GM21825 (cell line): ENCODE measurements around the gene LPIN1.

Source experiments
- ATAC-seq: cut with Tn5 transposase; IDR thresholded peaks from one replicate; pipeline ENCODE4 v1.9.1; 2021; ENCODE audit warnings: mild to moderate bottlenecking, moderate library complexity; ENCODE audit not compliant: unreplicated experiment

The LPIN1 gene

DNA sequence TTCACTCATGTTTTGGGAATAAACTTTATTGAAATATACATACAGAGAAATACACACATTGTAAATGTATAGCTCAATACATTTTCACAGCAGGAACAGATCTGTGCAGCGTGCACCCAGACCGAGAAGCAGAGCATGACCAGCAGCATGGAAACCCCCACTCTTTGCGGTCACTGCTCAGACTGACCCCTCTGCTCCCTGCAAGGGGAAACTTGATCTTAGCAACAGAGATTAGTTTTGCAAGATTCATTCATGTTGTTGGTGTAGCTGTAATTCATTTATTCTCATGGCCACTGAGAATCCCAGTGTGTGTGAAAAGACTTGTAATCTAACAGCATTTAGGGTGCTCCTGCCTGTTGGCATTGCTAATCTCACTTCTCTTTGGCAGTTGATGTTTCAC is 35.2 kb downstream of the LPIN1 start:
- no peak for ATAC-seq

- no peak for ATAC-seq
Observed at GRCh38 chr2:11784280-11784679, 37.8 kb downstream of the LPIN1 start.

- ATAC-seq: no peak
Observed at GRCh38 chr2:11784747-11785610, 38.5 kb downstream of the LPIN1 start.

DNA sequence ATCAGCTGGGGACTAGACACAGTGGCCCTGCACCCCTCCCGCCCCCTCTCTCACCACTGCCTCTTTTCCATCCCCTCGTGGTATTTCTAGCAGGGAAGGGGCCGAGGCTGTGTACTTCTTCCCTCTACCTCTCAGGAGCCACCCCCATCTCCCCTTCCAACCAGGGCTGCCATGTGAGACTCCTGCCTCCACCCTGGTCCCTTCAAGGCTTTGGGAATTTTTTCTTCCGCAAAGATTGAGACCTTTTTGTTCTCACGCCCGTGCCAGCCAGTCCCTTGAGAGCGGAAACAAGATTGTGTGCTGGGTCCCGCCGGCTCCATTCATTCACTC is 39.1 kb downstream of the LPIN1 start:
- ATAC-seq: no peak

DNA sequence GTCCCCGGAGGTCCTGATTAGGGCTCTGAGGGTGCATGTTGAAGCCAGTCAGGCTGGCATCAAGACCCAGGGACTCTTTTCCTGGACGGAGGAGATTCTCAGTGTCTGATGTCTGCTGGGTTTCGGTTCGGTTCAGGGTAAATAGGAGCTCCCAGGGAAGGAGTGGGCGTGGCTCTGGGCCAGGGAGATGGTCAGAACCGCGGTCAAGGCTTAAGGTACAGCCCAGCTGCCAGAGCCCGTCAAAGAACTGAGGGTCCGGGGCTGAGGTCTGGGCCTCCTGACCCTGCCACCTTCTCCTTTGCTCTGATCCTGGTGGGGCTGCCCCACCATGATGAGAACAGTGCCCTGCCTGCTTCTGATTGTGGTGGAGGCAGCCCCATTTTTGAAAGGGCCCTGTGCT is 39.8 kb downstream of the LPIN1 start:
- ATAC-seq: no peak

DNA sequence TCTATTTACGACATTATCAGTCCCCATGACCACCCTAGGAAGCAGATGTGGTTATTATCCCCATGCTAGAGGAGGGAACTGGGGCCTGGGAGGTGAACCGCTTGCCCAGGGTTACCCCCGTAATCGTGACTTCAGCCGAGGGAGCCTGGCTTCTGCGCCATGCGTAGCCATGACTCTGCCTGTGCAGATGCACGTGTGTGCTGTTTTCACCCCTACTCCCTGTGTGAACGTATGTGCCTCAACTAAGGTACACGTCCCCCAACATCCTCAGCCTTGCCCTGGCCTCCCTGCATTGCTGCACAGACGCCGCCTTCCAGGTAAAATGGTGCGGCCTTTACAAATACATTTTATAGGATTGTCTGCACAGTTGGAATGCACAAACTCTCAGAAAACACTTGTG is 40.2 kb downstream of the LPIN1 start:
- no peak for ATAC-seq

DNA sequence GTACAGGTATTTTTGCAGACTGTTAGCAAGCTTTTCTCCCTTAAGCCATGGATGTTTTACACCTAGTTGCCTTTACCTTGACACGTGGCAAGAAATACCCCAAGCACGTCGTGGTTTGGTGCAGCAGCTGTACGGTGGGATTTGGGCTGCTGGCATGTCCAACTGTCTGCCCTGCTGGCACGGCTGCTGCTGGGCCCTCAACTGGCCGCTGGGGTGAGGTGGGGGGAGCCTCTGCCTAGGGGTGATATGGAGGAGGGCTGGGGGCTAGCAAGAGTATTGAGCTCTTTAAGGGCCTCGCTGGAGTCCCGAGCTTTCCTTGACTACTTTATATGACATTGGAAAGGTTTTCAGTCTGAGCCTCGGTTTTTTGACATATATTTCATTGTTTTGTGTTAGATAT is 41.6 kb downstream of the LPIN1 start:
- no peak for ATAC-seq

DNA sequence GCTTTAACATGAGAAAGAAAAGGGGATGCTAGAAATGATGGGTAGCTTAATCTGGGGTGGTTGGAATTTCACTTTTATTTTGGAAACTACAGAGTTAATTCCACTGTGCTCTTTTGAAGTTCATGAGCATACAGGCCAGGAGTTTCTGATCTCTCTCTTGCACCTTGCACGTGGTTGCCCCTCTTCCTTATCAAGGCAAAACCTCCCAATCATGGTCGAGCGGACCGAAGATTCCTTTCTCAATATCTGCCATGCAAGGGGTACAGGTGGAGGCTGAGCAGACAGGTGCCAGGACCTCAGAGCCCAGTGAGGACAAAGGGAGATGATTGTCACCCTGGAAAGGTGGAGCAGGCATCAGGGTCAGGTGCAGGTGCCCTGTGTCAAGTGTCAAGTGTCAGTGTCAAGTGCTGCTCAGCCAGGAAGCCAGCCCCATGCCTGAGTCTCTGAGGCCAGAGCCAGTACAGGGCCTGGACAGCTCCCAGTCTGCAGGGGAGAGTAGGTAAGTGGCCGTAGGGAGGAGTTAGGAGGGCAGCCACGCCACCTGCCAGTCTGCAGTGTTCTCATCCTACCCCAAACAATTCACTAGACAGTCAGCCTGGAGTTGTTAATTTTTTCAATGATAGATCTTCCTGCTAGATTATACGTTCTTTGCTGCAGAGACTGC is 42.2 kb downstream of the LPIN1 start:
- no peak for ATAC-seq

- ATAC-seq: no peak
Observed at GRCh38 chr2:11789243-11789642, 42.8 kb downstream of the LPIN1 start.

DNA sequence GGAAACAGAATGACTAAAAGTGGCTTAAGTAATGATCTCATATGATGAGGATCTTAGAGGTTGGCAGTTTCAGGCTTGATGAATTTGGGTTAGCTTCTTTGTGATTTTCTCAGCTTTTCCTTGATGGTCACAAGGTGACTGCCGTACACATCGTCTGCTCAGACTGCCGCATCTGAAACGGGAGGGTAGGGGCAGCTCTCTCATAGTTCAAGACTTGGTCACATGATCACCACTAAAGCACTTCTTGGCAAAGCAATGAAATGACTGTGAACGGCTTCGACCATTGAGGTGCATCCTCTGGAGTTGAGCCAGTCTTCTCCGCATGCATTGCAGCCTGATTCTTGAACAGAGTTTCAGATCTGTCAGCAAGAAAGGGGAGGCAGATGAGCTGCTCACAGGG is 43.8 kb downstream of the LPIN1 start:
- no peak for ATAC-seq

- no peak for ATAC-seq
Observed at GRCh38 chr2:11795590-11795989, 49.2 kb downstream of the LPIN1 start.

DNA sequence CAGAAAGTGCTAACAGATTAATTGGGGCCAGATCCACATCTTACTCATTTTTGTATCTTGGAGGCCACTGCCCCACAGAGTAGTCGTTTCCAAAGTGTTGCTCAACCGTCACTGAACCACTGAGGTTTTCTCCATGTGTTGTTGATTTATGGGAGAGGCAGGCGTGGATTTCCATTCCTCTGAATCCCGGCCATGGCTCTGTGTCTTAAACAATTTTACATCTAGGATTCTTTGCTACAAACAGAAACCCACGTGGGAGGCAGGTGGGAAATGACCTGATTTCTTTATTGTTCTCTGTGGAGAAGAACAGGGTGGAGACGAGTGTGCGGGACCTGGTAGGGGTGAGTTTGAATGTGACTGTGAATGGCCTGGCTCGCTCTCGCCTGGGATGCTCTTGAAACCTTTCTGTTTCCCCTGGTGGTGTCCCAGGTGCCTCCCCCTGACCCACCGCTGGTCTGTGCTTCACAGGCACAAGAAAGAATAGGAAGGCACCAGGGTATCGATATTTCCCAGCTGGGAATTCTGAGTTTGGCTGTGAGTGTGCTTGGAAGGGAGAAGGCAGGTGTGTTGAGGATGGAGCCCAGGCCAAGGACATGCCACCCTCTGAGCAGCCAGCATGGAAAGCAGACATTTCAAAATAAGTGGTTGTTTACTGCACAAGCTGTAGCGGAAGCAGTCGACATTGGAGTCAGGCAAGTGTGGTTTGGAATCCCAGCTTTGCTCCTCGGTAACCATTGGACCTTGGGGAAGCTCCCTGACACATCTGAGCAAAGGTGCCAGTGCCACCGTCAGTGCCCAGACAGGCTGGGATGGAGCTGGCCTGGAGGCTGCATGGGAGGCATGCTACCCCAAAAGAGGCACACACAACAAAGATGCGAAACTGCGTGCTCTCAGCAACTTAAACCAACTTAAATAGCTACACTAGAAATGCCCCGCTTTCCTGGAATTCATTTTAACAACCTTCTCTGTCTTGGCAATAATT is 50.0 kb downstream of the LPIN1 start:
- no peak for ATAC-seq

GRCh38 chr2:11797846-11798245 is 51.4 kb downstream of the LPIN1 start:
- ATAC-seq: no peak

DNA sequence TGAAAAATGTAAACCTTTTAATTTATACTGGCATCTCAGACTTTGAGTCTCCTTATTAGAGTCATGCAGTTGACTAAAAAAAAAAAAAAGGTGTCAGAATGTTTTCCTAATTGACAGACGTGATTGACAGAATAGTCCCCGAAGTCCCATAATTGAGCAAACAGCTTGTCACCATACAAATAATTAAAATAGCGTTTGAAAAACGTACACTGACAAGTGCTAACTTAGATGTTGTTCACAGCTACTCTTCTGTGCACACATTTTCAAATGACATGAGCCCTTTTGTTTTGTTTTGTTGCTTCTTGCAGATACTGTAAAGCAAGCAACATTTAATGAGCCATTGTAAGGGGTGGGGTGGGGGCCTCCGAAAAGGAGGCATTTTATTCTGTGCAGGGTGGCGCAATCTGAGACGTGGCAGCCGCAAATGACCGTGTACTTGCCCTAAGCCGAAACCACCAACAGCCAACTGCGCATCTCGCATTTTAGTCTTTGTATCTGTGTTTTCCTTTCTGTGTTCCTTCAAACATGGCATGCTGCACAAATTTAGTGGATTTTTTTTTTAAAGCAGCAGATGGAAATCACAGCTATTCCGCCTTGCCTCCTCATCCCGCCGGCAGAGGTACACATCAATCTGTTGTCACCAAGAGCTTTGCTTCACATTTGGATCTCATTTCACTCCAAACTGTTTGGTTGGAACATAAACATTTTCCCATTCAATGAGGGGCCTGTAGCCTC is 52.4 kb downstream of the LPIN1 start:
- no peak for ATAC-seq

GRCh38 chr2:11799826-11800225 is 53.4 kb downstream of the LPIN1 start:
- ATAC-seq: no peak

- ATAC-seq: no peak
Observed at GRCh38 chr2:11802782-11803191, 56.4 kb downstream of the LPIN1 start.

DNA sequence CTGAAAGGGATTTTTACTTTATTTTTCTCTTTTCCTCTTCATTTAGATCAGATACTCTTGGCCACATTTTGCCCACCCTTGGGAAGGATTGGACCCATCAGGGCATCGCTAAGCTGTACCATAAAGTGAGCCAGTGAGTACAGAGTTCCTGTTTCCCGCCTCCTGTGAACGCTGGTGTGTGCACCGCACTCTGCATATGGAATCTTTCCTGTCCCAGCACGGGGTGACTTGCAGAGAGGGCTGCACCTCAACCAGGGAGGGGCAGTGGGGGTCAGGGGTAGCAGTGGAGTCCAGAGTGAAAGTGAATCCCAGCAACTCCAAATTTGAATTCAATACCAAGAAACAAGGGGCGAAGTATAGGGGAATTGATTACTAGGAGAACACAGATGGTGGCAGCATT is 58.6 kb downstream of the LPIN1 start:
- ATAC-seq: no peak

- no peak for ATAC-seq
Observed at GRCh38 chr2:11805920-11806319, 59.5 kb downstream of the LPIN1 start.

DNA sequence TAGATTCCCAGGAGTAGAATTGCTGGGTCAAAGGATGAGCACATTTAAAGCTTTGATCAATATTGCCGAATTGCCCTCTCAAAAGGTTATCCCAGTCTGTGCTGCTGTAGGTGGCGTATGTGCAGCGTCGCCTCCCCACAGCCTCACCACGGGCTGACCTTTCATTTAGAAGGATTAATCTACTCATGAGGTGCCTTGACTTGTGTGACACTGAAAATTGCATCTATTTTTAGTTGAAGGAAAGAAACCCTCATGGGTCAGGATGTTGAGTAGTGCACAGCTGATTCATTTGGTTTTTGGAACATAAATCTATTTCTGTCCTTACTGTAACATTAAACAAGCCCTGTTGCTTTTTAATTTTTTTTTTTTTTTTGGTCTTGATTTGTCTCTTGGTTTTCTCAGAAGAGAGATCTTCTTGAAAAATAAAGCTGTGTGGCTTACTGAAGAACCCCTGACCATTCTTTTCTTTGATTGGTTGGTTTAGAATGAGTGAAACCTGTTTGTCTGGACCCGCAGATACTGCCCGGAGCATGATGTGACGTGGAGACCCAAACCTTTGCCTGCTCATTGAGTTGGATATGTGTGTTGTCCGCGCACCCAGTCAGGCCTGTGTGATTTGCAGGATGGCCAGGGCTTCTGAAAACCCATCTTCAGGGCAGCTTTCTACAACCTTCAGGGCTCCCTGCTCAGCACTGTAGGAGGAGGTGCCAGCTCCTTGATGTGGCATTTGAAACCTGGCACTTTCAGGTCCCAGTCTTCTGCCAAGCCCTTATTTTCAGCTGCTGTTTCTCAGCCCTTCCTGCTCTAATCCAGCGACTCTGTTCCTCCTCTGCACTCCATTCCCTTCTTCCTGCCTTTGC is 61.0 kb downstream of the LPIN1 start:
- no peak for ATAC-seq

DNA sequence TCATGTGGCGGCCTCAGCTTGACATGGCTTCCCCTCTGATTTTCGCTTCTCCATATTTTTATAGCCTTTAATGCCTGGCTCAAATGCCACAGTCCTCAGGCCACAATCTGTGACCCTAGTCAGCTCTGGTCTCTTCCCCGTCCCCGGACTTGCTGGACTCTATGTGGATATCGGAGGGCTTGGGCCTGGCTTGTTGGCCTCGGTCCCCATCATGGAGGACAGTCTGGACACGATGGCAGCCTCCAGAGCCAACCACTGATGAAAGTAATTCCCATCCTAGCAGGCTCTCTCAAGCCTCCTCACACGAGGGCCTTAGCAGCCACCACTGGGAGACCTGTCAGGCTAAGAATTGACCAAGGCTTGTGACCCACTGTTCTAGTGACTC is 61.6 kb downstream of the LPIN1 start:
- ATAC-seq: no peak
